Measurements from ENCODE around the gene TNFSF18.

DNA sequence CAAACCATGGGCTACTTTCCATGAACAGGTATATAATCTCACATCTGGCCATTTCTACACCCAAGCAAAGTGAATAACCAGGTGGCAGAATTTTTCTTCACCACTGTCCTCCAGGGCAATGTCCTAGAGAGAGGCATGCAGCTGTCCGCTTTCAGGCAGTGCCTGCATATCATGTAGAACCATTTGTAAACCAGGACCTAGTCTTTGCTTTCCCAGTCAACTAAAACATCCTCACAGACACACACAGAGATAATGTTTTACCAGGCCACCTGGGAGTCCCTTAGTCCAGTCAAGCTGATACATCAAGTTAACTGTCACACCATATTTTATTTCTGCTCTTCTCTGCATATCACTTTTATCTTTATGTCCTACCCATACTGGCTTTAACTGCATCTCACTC is 26.2 kb downstream of the TNFSF18 start:
- TF ChIP-seq, protein P1, sequence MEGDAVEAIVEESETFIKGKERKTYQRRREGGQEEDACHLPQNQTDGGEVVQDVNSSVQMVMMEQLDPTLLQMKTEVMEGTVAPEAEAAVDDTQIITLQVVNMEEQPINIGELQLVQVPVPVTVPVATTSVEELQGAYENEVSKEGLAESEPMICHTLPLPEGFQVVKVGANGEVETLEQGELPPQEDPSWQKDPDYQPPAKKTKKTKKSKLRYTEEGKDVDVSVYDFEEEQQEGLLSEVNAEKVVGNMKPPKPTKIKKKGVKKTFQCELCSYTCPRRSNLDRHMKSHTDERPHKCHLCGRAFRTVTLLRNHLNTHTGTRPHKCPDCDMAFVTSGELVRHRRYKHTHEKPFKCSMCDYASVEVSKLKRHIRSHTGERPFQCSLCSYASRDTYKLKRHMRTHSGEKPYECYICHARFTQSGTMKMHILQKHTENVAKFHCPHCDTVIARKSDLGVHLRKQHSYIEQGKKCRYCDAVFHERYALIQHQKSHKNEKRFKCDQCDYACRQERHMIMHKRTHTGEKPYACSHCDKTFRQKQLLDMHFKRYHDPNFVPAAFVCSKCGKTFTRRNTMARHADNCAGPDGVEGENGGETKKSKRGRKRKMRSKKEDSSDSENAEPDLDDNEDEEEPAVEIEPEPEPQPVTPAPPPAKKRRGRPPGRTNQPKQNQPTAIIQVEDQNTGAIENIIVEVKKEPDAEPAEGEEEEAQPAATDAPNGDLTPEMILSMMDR (conservative IDR thresholded peaks at IDR 0.05; ENCODE audit: low read length) = no peak
- TF ChIP-seq EZH2phosphoT487 (IDR thresholded peaks at IDR 0.05; ENCODE audit: borderline replicate concordance) = no peak
